GM12892 (cell line): ENCODE results near the gene GOLIM4.

Source experiments
- POLR2A ChIP-seq: IDR thresholded peaks from 2 replicates; pipeline ENCODE4 v1.6.1; 2011; ENCODE audit warnings: low read depth, low read length, control low read depth
- POLR2AphosphoS5 ChIP-seq: IDR thresholded peaks from 2 replicates; pipeline ENCODE4 v1.6.1; 2011; ENCODE audit warnings: low read depth, low read length, control low read depth

DNA sequence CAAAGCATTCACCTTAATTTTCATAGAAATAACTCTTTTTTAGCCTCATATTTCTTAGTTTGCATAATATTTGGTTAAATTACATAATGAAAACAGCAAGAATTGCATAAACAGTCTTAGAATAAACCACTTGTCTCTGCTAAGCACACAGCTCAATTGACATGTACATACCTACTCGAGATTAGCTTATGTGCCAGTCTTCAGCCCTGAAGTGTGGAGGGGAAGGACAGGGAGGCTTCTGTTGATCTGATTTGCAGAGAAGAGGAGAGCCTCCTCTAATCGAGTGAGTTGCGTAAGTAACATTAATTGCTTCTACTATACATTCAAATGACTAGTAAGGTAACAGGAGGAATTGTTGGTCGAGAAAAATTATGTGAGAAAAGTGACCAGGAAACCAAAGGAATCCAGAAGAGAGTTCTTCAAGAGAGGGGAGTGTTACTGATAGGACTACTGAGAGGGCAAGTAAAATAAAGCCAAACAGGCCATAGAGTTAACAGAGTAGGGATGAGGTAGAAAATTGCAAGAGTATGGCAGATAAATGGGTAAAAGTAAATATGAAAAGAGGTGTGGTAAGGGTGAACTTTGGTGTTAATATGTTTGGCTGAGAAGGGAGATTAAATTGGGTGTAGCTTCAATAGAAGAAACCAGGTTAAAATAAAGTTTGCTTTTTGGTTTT is 7.1 kb upstream of the GOLIM4 start:
- no peak for TF ChIP-seq POLR2A
- no peak for TF ChIP-seq POLR2AphosphoS5
